OCI-LY7 (cell line): ENCODE measurements around the gene PLA2G3.

Experiments
- CTCF ChIP-seq: fragments of 200-600 bp; sonication (generic); conservative IDR thresholded peaks from 2 replicates; pipeline ENCODE4 v1.5.1; 2014; ENCODE audit warnings: mild to moderate bottlenecking, antibody characterized with exemption, low read length, moderate library complexity, mixed read lengths
- EZH2phosphoT487 ChIP-seq: fragments of 200-600 bp; sonication (generic); IDR thresholded peaks from 2 replicates; pipeline ENCODE4 v1.6.1; 2018; ENCODE audit warnings: low read depth, borderline replicate concordance, mild to moderate bottlenecking, mixed run types, antibody characterized with exemption, low read length, moderate library complexity, mixed read lengths

- TF ChIP-seq CTCF (no peak), EZH2phosphoT487 (no peak)
Measured at GRCh38 chr22:31100762-31101525, 39.4 kb downstream of the PLA2G3 start.
